HEK293 (cell line): ENCODE data around the gene MDH1B.

ENCODE experiments used
- CTCF ChIA-PET: fragments of 350-600 bp; formaldehyde crosslinking; extraction: SDS; loops from one replicate; lab custom pipeline; 2021; ENCODE audit warnings: antibody characterized with exemption; lab: Yijun Ruan, JAX
- POLR2A ChIA-PET: fragments of 300-600 bp; formaldehyde crosslinking; extraction: SDS; loops from one replicate; lab custom pipeline; 2020; ENCODE audit warnings: antibody characterized with exemption, inconsistent platforms; lab: Yijun Ruan, JAX
- H3K27ac ChIP-seq: fragments of 200-500 bp; sonication (Bioruptor generic); 2 replicates; pipeline ENCODE4 v1.5.1; 2014; ENCODE audit warnings: low read depth, low read length, control low read depth, inconsistent platforms; ENCODE audit errors: extremely low read depth
- H3K36me3 ChIP-seq, 2 experiments: fragments of 200-500 bp in 1 of 2; sonication (Bioruptor generic) in 1 of 2; 1 replicate in 1 of 2; 2 replicates in 1 of 2; pipeline ENCODE4 v1.5.1; 2014 to 2017; ENCODE audit warnings: inconsistent platforms in 2 of 2, low read length in 2 of 2; ENCODE audit not compliant: control insufficient read depth in 2 of 2, insufficient read depth in 1 of 2
- H3K4me1 ChIP-seq: fragments of 200-500 bp; sonication (Bioruptor generic); 2 replicates; pipeline ENCODE4 v1.5.1; 2014; ENCODE audit warnings: mild to moderate bottlenecking, low read length, inconsistent platforms; ENCODE audit not compliant: control insufficient read depth, insufficient read depth
- H3K4me3 ChIP-seq: 2 replicates; pipeline ENCODE4 v1.5.1; 2011; ENCODE audit warnings: low read depth, mild to moderate bottlenecking, control low read depth, low read length, moderate library complexity
- H3K9me3 ChIP-seq: fragments of 200-500 bp; sonication (Bioruptor generic); 2 replicates; pipeline ENCODE4 v1.5.1; 2014; ENCODE audit warnings: low read depth, low read length, inconsistent platforms; ENCODE audit not compliant: control insufficient read depth, insufficient read depth
- GLI2 ChIP-seq: fragments of 450-650 bp; formaldehyde crosslinking; IDR thresholded peaks from 2 replicates; pipeline ENCODE4; 2017; ENCODE audit warnings: missing biosample characterization, missing genetic modification characterization, low read depth, borderline replicate concordance
- IKZF3 ChIP-seq: fragments of 450-650 bp; IDR thresholded peaks from 2 replicates; pipeline ENCODE4 v1.5.0; 2018; ENCODE audit warnings: missing biosample characterization, mild to moderate bottlenecking, missing genetic modification characterization, moderate library complexity
- SP2 ChIP-seq: fragments of 450-650 bp; formaldehyde crosslinking; IDR thresholded peaks from 2 replicates; pipeline ENCODE4 v1.5.1; 2016; ENCODE audit warnings: missing biosample characterization, missing genetic modification characterization
- YY1 ChIP-seq: fragments of 450-650 bp; formaldehyde crosslinking; IDR thresholded peaks from 2 replicates; pipeline ENCODE4 v1.5.1; 2018; ENCODE audit warnings: missing biosample characterization, missing genetic modification characterization
- ZBTB1 ChIP-seq: fragments of 450-650 bp; formaldehyde crosslinking; IDR thresholded peaks from 2 replicates; pipeline ENCODE4 v1.5.1; 2016; ENCODE audit warnings: missing biosample characterization, missing genetic modification characterization
- ZFP3 ChIP-seq: fragments of 450-650 bp; formaldehyde crosslinking; IDR thresholded peaks from 2 replicates; pipeline ENCODE4 v1.5.1; 2016; ENCODE audit warnings: low read depth, missing biosample characterization, missing genetic modification characterization
- ZFP69B ChIP-seq: fragments of 450-650 bp; formaldehyde crosslinking; IDR thresholded peaks from 2 replicates; pipeline ENCODE4 v1.5.1; 2016; ENCODE audit warnings: missing biosample characterization, missing genetic modification characterization
- ZNF146 ChIP-seq: fragments of 450-650 bp; formaldehyde crosslinking; IDR thresholded peaks from 2 replicates; pipeline ENCODE4 v1.5.1; 2016; ENCODE audit warnings: missing biosample characterization, missing genetic modification characterization
- ZNF23 ChIP-seq: fragments of 450-650 bp; formaldehyde crosslinking; IDR thresholded peaks from 2 replicates; pipeline ENCODE4 v1.5.1; 2016; ENCODE audit warnings: missing biosample characterization, missing genetic modification characterization, borderline replicate concordance
- ZNF274 ChIP-seq, 2 experiments: fragments of 200-500 bp in 1 of 2; fragments of 450-650 bp in 1 of 2; sonication (Bioruptor generic) in 1 of 2; formaldehyde crosslinking in 1 of 2; IDR thresholded peaks; 2 replicates each; pipeline versions ENCODE4 v1.5.1 to v1.6.1; 2014 to 2016; ENCODE audit warnings: borderline replicate concordance in 1 of 2, inconsistent platforms in 1 of 2, low read length in 1 of 2, missing biosample characterization in 1 of 2, missing genetic modification characterization in 1 of 2
- ZNF341 ChIP-seq: fragments of 450-650 bp; formaldehyde crosslinking; IDR thresholded peaks from 2 replicates; pipeline ENCODE4; 2016; ENCODE audit warnings: low read depth, missing biosample characterization, missing genetic modification characterization
- ZNF404 ChIP-seq: fragments of 450-650 bp; formaldehyde crosslinking; IDR thresholded peaks from 2 replicates; pipeline ENCODE4 v1.5.1; 2017; ENCODE audit warnings: missing biosample characterization, missing genetic modification characterization
- ZNF433 ChIP-seq: fragments of 450-650 bp; formaldehyde crosslinking; IDR thresholded peaks from 2 replicates; pipeline ENCODE4 v1.5.1; 2016; ENCODE audit warnings: missing biosample characterization, missing genetic modification characterization, low read depth
- ZNF521 ChIP-seq: fragments of 450-650 bp; formaldehyde crosslinking; IDR thresholded peaks from 2 replicates; pipeline ENCODE4 v1.5.1; 2017; ENCODE audit warnings: missing biosample characterization, mild to moderate bottlenecking, missing genetic modification characterization
- ZNF629 ChIP-seq: fragments of 450-650 bp; formaldehyde crosslinking; IDR thresholded peaks from 2 replicates; pipeline ENCODE4 v1.5.1; 2017; ENCODE audit warnings: missing biosample characterization, missing genetic modification characterization
- ZNF654 ChIP-seq: fragments of 450-650 bp; formaldehyde crosslinking; IDR thresholded peaks from 2 replicates; pipeline ENCODE4 v1.5.1; 2016; ENCODE audit warnings: low read depth, missing biosample characterization, missing genetic modification characterization
- ZNF670 ChIP-seq: fragments of 450-650 bp; formaldehyde crosslinking; IDR thresholded peaks from 2 replicates; pipeline ENCODE4 v1.5.1; 2016; ENCODE audit warnings: missing biosample characterization, missing genetic modification characterization, low read depth
- ZNF747 ChIP-seq: fragments of 450-650 bp; formaldehyde crosslinking; IDR thresholded peaks from 2 replicates; pipeline ENCODE4 v1.5.1; 2016; ENCODE audit warnings: missing biosample characterization, missing genetic modification characterization
- ZNF791 ChIP-seq: fragments of 450-650 bp; formaldehyde crosslinking; IDR thresholded peaks from 2 replicates; pipeline ENCODE4 v1.5.1; 2016; ENCODE audit warnings: missing biosample characterization, missing genetic modification characterization
- ZNF830 ChIP-seq: fragments of 450-650 bp; IDR thresholded peaks from 2 replicates; pipeline ENCODE4 v1.5.0; 2018; ENCODE audit warnings: missing biosample characterization, missing genetic modification characterization, low read depth, mild to moderate bottlenecking, moderate library complexity
- TF ChIP-seq, protein P1 (sequence below): fragments of 450-650 bp; formaldehyde crosslinking; IDR thresholded peaks from 2 replicates; pipeline ENCODE4 v1.5.1; 2017; ENCODE audit warnings: missing biosample characterization, missing genetic modification characterization
- TF ChIP-seq, protein P2 (sequence below): fragments of 450-650 bp; formaldehyde crosslinking; IDR thresholded peaks from 2 replicates; pipeline ENCODE4 v1.5.1; 2016; ENCODE audit warnings: missing biosample characterization, missing genetic modification characterization
- TF ChIP-seq, protein P3 (sequence below): fragments of 450-650 bp; formaldehyde crosslinking; IDR thresholded peaks from 2 replicates; pipeline ENCODE4 v1.5.1; 2016; ENCODE audit warnings: missing biosample characterization, missing genetic modification characterization

MDH1B gene

GRCh38 chr2:206801418-206802189, 36.5 kb upstream of the MDH1B start:
- ChIA-PET POLR2A (no interaction called here), CTCF (interaction anchor here (0.7 to 3.8 kb wide), 15 partner anchors 10 to 675 kb away, joined by 3 to 32 read pairs (median 4); no protein-coding TSS in a partner anchor)
- Histone ChIP-seq H3K36me3 (no peaks in the 10 kb centered on the region), H3K4me3 (no peak overlapping the region), H3K9me3 (no peaks in the 10 kb centered on the region), H3K4me1 (no peaks in the 10 kb centered on the region), H3K27ac (no peak overlapping the region)
- no peak for TF ChIP-seq ZNF629 (tag by site-specific recombination)
- no peak for TF ChIP-seq ZNF830
- TF ChIP-seq, protein P1, sequence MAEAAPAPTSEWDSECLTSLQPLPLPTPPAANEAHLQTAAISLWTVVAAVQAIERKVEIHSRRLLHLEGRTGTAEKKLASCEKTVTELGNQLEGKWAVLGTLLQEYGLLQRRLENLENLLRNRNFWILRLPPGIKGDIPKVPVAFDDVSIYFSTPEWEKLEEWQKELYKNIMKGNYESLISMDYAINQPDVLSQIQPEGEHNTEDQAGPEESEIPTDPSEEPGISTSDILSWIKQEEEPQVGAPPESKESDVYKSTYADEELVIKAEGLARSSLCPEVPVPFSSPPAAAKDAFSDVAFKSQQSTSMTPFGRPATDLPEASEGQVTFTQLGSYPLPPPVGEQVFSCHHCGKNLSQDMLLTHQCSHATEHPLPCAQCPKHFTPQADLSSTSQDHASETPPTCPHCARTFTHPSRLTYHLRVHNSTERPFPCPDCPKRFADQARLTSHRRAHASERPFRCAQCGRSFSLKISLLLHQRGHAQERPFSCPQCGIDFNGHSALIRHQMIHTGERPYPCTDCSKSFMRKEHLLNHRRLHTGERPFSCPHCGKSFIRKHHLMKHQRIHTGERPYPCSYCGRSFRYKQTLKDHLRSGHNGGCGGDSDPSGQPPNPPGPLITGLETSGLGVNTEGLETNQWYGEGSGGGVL (tag by site-specific recombination) = no peak
- no peak for TF ChIP-seq SP2 (tag by site-specific recombination)

DNA sequence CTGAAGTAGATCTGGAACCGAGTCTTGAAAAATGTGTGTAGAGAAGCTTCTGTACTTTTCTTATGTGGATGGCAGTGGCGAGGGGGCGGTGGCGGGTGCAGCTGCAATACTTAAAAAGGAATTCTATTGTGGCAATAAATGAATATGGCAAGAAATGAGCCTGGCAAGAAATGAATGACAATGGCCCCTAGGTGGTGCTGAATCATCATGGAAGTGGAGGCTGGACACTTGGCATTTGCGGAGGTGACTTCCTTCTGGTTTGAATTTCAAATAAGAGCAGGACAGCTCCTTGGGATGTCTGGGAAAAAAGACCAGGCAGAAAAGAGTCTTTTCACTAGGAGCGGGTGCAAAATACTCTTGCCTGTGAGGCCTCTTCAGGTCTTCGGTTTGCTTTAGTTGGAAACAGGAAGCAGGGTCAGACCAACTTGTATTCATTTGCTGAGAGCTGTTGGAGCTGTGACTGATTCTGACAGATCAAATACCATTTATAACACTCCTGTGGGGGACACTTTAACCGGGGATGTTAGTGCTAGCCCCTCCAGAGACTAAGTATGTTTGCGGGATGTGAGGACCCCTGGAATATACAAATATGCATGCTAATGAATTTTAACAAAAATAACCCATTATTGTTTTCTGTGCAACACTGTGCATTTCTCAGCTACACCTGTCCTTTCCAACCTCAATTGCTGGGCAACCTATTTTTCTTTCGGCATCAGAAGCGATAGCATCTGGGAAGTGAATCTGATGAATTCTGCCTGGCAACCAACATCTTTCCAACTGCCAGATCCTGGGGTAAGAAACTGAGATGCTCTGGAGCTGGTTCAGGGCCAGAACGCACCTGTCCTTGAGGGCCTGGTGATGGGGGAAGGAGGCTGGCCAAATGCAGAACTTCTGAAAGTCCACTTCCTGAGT, 35.6 kb upstream of the MDH1B start:
- ChIA-PET POLR2A (no interaction called here), CTCF (interaction anchor here (0.5 to 3.8 kb wide), 32 partner anchors 9 to 937 kb away, joined by 3 to 32 read pairs (median 4); no protein-coding TSS in a partner anchor)
- no peak overlapping the region for H3K4me3 ChIP-seq
- H3K9me3 ChIP-seq = no peaks in the 10 kb centered on the region
- H3K36me3 ChIP-seq = no peaks in the 10 kb centered on the region
- no peaks in the 10 kb centered on the region for H3K4me1 ChIP-seq
- no peak overlapping the region for H3K27ac ChIP-seq
- TF ChIP-seq ZNF654 (tag by site-specific recombination) (peak; percentile 82), IKZF3 (tag by site-specific recombination) (no peak)
- TF ChIP-seq, protein P2, sequence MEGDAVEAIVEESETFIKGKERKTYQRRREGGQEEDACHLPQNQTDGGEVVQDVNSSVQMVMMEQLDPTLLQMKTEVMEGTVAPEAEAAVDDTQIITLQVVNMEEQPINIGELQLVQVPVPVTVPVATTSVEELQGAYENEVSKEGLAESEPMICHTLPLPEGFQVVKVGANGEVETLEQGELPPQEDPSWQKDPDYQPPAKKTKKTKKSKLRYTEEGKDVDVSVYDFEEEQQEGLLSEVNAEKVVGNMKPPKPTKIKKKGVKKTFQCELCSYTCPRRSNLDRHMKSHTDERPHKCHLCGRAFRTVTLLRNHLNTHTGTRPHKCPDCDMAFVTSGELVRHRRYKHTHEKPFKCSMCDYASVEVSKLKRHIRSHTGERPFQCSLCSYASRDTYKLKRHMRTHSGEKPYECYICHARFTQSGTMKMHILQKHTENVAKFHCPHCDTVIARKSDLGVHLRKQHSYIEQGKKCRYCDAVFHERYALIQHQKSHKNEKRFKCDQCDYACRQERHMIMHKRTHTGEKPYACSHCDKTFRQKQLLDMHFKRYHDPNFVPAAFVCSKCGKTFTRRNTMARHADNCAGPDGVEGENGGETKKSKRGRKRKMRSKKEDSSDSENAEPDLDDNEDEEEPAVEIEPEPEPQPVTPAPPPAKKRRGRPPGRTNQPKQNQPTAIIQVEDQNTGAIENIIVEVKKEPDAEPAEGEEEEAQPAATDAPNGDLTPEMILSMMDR = peak; percentile 66; the same call in 1 of the 2 replicates

GRCh38 chr2:206799083-206799482, 34.0 kb upstream of the MDH1B start:
- H3K4me3 ChIP-seq = no peak overlapping the region
- no peak overlapping the region for H3K27ac ChIP-seq
- ChIA-PET POLR2A (no interaction called here), CTCF (interaction anchor here (0.6 to 3.8 kb wide), 7 partner anchors 64 to 937 kb away, joined by 3 to 32 read pairs (median 3); partner anchors contain the start of gene METTL21A)
- no peaks in the 10 kb centered on the region for H3K4me1 ChIP-seq
- no peaks in the 10 kb centered on the region for H3K9me3 ChIP-seq
- H3K36me3 ChIP-seq = peaks cover 3 to 6% of the 10 kb centered on the region in 2 experiments; a peak in 1 of 3 replicates
- no peak for TF ChIP-seq ZNF146 (tag by site-specific recombination)
- TF ChIP-seq SP2 (tag by site-specific recombination) = no peak
- TF ChIP-seq ZNF791 (tag by site-specific recombination) = no peak
- TF ChIP-seq, protein P3, sequence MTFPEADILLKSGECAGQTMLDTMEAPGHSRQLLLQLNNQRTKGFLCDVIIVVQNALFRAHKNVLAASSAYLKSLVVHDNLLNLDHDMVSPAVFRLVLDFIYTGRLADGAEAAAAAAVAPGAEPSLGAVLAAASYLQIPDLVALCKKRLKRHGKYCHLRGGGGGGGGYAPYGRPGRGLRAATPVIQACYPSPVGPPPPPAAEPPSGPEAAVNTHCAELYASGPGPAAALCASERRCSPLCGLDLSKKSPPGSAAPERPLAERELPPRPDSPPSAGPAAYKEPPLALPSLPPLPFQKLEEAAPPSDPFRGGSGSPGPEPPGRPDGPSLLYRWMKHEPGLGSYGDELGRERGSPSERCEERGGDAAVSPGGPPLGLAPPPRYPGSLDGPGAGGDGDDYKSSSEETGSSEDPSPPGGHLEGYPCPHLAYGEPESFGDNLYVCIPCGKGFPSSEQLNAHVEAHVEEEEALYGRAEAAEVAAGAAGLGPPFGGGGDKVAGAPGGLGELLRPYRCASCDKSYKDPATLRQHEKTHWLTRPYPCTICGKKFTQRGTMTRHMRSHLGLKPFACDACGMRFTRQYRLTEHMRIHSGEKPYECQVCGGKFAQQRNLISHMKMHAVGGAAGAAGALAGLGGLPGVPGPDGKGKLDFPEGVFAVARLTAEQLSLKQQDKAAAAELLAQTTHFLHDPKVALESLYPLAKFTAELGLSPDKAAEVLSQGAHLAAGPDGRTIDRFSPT = no peak
- no peak for TF ChIP-seq ZBTB1 (tag by site-specific recombination)
- TF ChIP-seq ZNF341 (tag by site-specific recombination) = no peak
- TF ChIP-seq ZNF521 = no peak
- no peak for TF ChIP-seq ZFP69B (tag by site-specific recombination)
- no peak for TF ChIP-seq ZNF23 (tag by site-specific recombination)
- no peak for TF ChIP-seq ZNF404
- TF ChIP-seq ZFP3 (tag by site-specific recombination) = no peak
- TF ChIP-seq ZNF274 (IDR thresholded peaks at IDR 0.05; ENCODE audit: low read length) = no peak
- no peak for TF ChIP-seq ZNF274 (tag by site-specific recombination; IDR thresholded peaks at IDR 0.05; ENCODE audit: borderline replicate concordance)
- no peak for TF ChIP-seq YY1 (tag by site-specific recombination)
- TF ChIP-seq GLI2 (tag by site-specific recombination) = no peak
- no peak for TF ChIP-seq ZNF670
- no peak for TF ChIP-seq ZNF747 (tag by site-specific recombination)
- TF ChIP-seq ZNF433 = no peak
